NT2/D1 (cell line): ENCODE results near the gene SLC39A6.
"Not testable (repeated sequence)": the region's sequence is repeated elsewhere in the genome, so short reads cannot be mapped to it uniquely, and the experiment has no call there.

ENCODE experiments used
- SUZ12 ChIP-seq: IDR thresholded peaks from 2 replicates; pipeline ENCODE4 v1.6.1; 2011; ENCODE audit not compliant: insufficient read length, insufficient read depth; ENCODE audit errors: extremely low read depth
- YY1 ChIP-seq: IDR thresholded peaks from 2 replicates; pipeline ENCODE4 v1.6.1; 2011; ENCODE audit not compliant: insufficient read length, insufficient read depth
- ZNF274 ChIP-seq: IDR thresholded peaks from 2 replicates; pipeline ENCODE4 v1.6.1; 2011; ENCODE audit warnings: mild to moderate bottlenecking, low read depth, low read length

GRCh38 chr18:36081118-36081517 lies 48.0 kb downstream of the SLC39A6 start:
- not testable (repeated sequence) for TF ChIP-seq ZNF274, SUZ12, YY1
